Measurements from ENCODE around the gene COL27A1. TPM values are rescaled to one million over a fixed set of nuclear protein-coding genes. Genes with fewer than 3 reads are reported as not detected.
"Not testable (repeated sequence)": the region's sequence is repeated elsewhere in the genome, so short reads cannot be mapped to it uniquely, and the experiment has no call there.

COL27A1 gene
- total RNA-seq, 1 experiment from 2014 or later, result 12.0 TPM

- Histone ChIP-seq H3K36me3 (ENCODE audit: control insufficient read depth in 1 of 2, insufficient read depth in 2 of 2, low read length in 2 of 2) (no peaks in the 10 kb centered on the region), H2AFZ (ENCODE audit: low read depth, low read length, poor library complexity, severe bottlenecking) (no peak overlapping the region), H3K27ac (ENCODE audit: low read depth, low read length) (no peak overlapping the region), H3K9me2 (ENCODE audit: insufficient read depth) (no peaks in the 10 kb centered on the region), H3K4me3 (replicated peaks in 1 of 2; ENCODE audit: low read depth in 1 of 2, low read length in 2 of 2) (no peak overlapping the region), H3K9me3 (ENCODE audit: control insufficient read depth in 1 of 2, insufficient read depth in 1 of 2, low read depth in 1 of 2, low read length in 2 of 2) (no peaks in the 10 kb centered on the region), H3K79me2 (ENCODE audit: insufficient read depth, low read length) (no peaks in the 10 kb centered on the region), H4K20me1 (ENCODE audit: insufficient read depth) (no peaks in the 10 kb centered on the region), H3K27me3 (ENCODE audit: insufficient read depth, low read length) (peaks cover 3% of the 10 kb centered on the region; the same call in 1 of the 2 replicates), H3K9ac (ENCODE audit: low read length) (no peak overlapping the region), H3K4me1 (ENCODE audit: control insufficient read depth in 1 of 2, insufficient read depth in 2 of 2, low read length in 2 of 2) (no peaks in the 10 kb centered on the region), H3K4me2 (ENCODE audit: low read length) (no peak overlapping the region)
- BruUV-seq (replicated peaks), result no TSS peak
- ChIA-PET RAD21 (ENCODE audit: low non-redundant PET in 1 of 2, low total read pairs in 2 of 2, uncharacterized antibody in 2 of 2, unreplicated experiment in 2 of 2) (no interaction called here), CTCF (no interaction called here), POLR2A (no interaction called here)
- TF ChIP-seq SIN3A (IDR thresholded peaks at IDR 0.05; ENCODE audit: low read depth), result no peak
- no peak for TF ChIP-seq SRF (IDR thresholded peaks at IDR 0.05; ENCODE audit: low read depth)
- no peak for TF ChIP-seq POLR2AphosphoS5 (IDR thresholded peaks at IDR 0.05; ENCODE audit: low read depth, low read length)
- no peak for TF ChIP-seq ELF1 (IDR thresholded peaks at IDR 0.05; ENCODE audit: borderline replicate concordance, low read depth)
- TF ChIP-seq, protein P1, sequence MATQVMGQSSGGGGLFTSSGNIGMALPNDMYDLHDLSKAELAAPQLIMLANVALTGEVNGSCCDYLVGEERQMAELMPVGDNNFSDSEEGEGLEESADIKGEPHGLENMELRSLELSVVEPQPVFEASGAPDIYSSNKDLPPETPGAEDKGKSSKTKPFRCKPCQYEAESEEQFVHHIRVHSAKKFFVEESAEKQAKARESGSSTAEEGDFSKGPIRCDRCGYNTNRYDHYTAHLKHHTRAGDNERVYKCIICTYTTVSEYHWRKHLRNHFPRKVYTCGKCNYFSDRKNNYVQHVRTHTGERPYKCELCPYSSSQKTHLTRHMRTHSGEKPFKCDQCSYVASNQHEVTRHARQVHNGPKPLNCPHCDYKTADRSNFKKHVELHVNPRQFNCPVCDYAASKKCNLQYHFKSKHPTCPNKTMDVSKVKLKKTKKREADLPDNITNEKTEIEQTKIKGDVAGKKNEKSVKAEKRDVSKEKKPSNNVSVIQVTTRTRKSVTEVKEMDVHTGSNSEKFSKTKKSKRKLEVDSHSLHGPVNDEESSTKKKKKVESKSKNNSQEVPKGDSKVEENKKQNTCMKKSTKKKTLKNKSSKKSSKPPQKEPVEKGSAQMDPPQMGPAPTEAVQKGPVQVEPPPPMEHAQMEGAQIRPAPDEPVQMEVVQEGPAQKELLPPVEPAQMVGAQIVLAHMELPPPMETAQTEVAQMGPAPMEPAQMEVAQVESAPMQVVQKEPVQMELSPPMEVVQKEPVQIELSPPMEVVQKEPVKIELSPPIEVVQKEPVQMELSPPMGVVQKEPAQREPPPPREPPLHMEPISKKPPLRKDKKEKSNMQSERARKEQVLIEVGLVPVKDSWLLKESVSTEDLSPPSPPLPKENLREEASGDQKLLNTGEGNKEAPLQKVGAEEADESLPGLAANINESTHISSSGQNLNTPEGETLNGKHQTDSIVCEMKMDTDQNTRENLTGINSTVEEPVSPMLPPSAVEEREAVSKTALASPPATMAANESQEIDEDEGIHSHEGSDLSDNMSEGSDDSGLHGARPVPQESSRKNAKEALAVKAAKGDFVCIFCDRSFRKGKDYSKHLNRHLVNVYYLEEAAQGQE (IDR thresholded peaks at IDR 0.05; ENCODE audit: low read depth), result no peak
- TF ChIP-seq JUND (IDR thresholded peaks at IDR 0.05), result no peak
- no peak for TF ChIP-seq ZNF274 (IDR thresholded peaks at IDR 0.05; ENCODE audit: low read depth, low read length)
- no peak for TF ChIP-seq CBX3 (IDR thresholded peaks at IDR 0.05; ENCODE audit: low read depth)
- TF ChIP-seq EZH2 (IDR thresholded peaks at IDR 0.05), result no peak
- no peak for TF ChIP-seq EZH2phosphoT487 (IDR thresholded peaks at IDR 0.05; ENCODE audit: borderline replicate concordance)
- DNase-seq (ENCODE audit: low read depth, low spot score) (no peak), ATAC-seq (no peak)
- intact Hi-C loops (cut with micrococcal nuclease), result no loop called here
Measured at GRCh38 chr9:114327749-114328148, 172.4 kb downstream of the COL27A1 start.

DNA sequence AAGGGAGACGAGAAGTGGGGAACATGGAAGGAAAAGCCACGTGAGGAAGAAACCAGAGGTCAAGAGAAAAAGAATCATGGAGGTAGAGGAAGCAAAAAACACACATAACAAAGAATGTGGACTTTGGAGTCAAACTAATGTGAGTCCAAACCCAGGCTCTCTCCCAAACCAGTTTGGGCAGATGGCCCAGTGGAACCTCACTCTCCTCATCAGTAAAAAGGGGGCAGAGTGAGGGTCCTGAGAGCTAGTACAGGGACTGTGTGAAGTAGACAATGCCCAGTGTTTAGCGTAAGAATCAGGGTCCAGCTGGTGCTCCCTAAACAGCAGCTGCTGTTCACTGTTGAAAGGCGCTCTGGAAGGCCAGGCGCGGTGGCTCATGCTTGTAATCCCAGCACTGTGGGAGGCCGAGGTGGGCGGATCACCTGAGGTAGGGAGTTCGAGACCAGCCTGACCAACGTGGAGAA, 173.1 kb downstream of the COL27A1 start:
- H3K79me2 ChIP-seq (ENCODE audit: insufficient read depth, low read length); H3K4me1 ChIP-seq (ENCODE audit: control insufficient read depth in 1 of 2, insufficient read depth in 2 of 2, low read length in 2 of 2); H3K4me3 ChIP-seq (replicated peaks in 1 of 2; ENCODE audit: low read depth in 1 of 2, low read length in 2 of 2); POLR2A ChIA-PET; H3K27me3 ChIP-seq (ENCODE audit: insufficient read depth, low read length); H3K9ac ChIP-seq (ENCODE audit: low read length); ATAC-seq; BruUV-seq (replicated peaks); CTCF ChIA-PET; H3K4me2 ChIP-seq (ENCODE audit: low read length); H3K36me3 ChIP-seq (ENCODE audit: control insufficient read depth in 1 of 2, insufficient read depth in 2 of 2, low read length in 2 of 2); H3K9me2 ChIP-seq (ENCODE audit: insufficient read depth); H3K27ac ChIP-seq (ENCODE audit: low read depth, low read length); RAD21 ChIA-PET (ENCODE audit: low non-redundant PET in 1 of 2, low total read pairs in 2 of 2, uncharacterized antibody in 2 of 2, unreplicated experiment in 2 of 2); H4K20me1 ChIP-seq (ENCODE audit: insufficient read depth); H2AFZ ChIP-seq (ENCODE audit: low read depth, low read length, poor library complexity, severe bottlenecking); H3K9me3 ChIP-seq (ENCODE audit: control insufficient read depth in 1 of 2, insufficient read depth in 1 of 2, low read depth in 1 of 2, low read length in 2 of 2); intact Hi-C loops (cut with micrococcal nuclease); DNase-seq (ENCODE audit: low read depth, low spot score): not testable (repeated sequence)

GRCh38 chr9:114328937-114329624, 173.7 kb downstream of the COL27A1 start:
- H4K20me1 ChIP-seq (ENCODE audit: insufficient read depth); H3K9ac ChIP-seq (ENCODE audit: low read length); ATAC-seq; H3K9me3 ChIP-seq (ENCODE audit: control insufficient read depth in 1 of 2, insufficient read depth in 1 of 2, low read depth in 1 of 2, low read length in 2 of 2); BruUV-seq (replicated peaks); H3K79me2 ChIP-seq (ENCODE audit: insufficient read depth, low read length); H3K36me3 ChIP-seq (ENCODE audit: control insufficient read depth in 1 of 2, insufficient read depth in 2 of 2, low read length in 2 of 2); DNase-seq (ENCODE audit: low read depth, low spot score); intact Hi-C loops (cut with micrococcal nuclease); CTCF ChIA-PET; POLR2A ChIA-PET; RAD21 ChIA-PET (ENCODE audit: low non-redundant PET in 1 of 2, low total read pairs in 2 of 2, uncharacterized antibody in 2 of 2, unreplicated experiment in 2 of 2); H3K4me3 ChIP-seq (replicated peaks in 1 of 2; ENCODE audit: low read depth in 1 of 2, low read length in 2 of 2); H3K4me2 ChIP-seq (ENCODE audit: low read length); H3K9me2 ChIP-seq (ENCODE audit: insufficient read depth); H2AFZ ChIP-seq (ENCODE audit: low read depth, low read length, poor library complexity, severe bottlenecking); H3K27me3 ChIP-seq (ENCODE audit: insufficient read depth, low read length); H3K27ac ChIP-seq (ENCODE audit: low read depth, low read length); H3K4me1 ChIP-seq (ENCODE audit: control insufficient read depth in 1 of 2, insufficient read depth in 2 of 2, low read length in 2 of 2): not testable (repeated sequence)

Data from HCT116 (cell line).